CD8-positive, alpha-beta memory T cell (primary cell): Measurements from ENCODE around the gene NR6A1. TPM values are rescaled to one million over a fixed set of nuclear protein-coding genes. Genes with fewer than 3 reads are reported as not detected.

Experiments used
- CTCF ChIA-PET: fragments of 350-600 bp; sonication (Branson Sonifier 250); formaldehyde crosslinking; loops from one replicate; lab custom pipeline; 2021; ENCODE audit warnings: antibody characterized with exemption; lab: Charles Lee
- POLR2A ChIA-PET: fragments of 350-600 bp; sonication (Branson Sonifier 250); formaldehyde crosslinking; loops from one replicate; lab custom pipeline; 2021; ENCODE audit warnings: antibody characterized with exemption; lab: Charles Lee
- DNase-seq, 5 donors: peaks; one replicate each; pipeline versions ENCODE4 v3.0.0 to v3.0.0-alpha.2; 2020 to 2022; ENCODE audit warnings: mixed read lengths in 1 of 5
- H3K27ac ChIP-seq: one replicate; pipeline ENCODE4 v1.7.0; 2013; ENCODE audit warnings: low read depth, mild to moderate bottlenecking, low read length, moderate library complexity
- H3K27me3 ChIP-seq: 2 replicates; pipeline ENCODE4 v1.7.0; 2013; ENCODE audit warnings: low read length, mild to moderate bottlenecking; ENCODE audit not compliant: insufficient read depth, poor library complexity, severe bottlenecking
- H3K36me3 ChIP-seq: 2 replicates; pipeline ENCODE4 v1.7.0; 2013; ENCODE audit warnings: mild to moderate bottlenecking, low read length, moderate library complexity; ENCODE audit not compliant: insufficient read depth
- H3K4me1 ChIP-seq: 2 replicates; pipeline ENCODE4 v1.7.0; 2013; ENCODE audit warnings: mild to moderate bottlenecking, low read length, moderate library complexity; ENCODE audit not compliant: insufficient read depth
- H3K4me3 ChIP-seq: 2 replicates; pipeline ENCODE4 v1.7.0; 2013; ENCODE audit warnings: mild to moderate bottlenecking, low read length
- H3K9me3 ChIP-seq: 2 replicates; pipeline ENCODE4 v1.7.0; 2013; ENCODE audit warnings: mild to moderate bottlenecking, low read length
- H3K27ac Mint-ChIP-seq, 8 donors: one replicate each; pipeline ENCODE4 v1.8.0; 2020 to 2021; ENCODE audit warnings: mixed read lengths in 8 of 8, mild to moderate bottlenecking in 6 of 8, inconsistent platforms in 3 of 8, moderate library complexity in 3 of 8
- H3K27me3 Mint-ChIP-seq, 2 donors: one replicate each; pipeline ENCODE4 v1.8.0; 2020 to 2021; ENCODE audit warnings: mixed read lengths in 2 of 2, mild to moderate bottlenecking in 1 of 2, moderate library complexity in 1 of 2
- H3K36me3 Mint-ChIP-seq, 3 donors: one replicate each; pipeline ENCODE4 v1.8.0; 2020 to 2021; ENCODE audit warnings: mixed read lengths in 3 of 3, inconsistent platforms in 1 of 3, mild to moderate bottlenecking in 1 of 3
- H3K4me1 Mint-ChIP-seq, 3 donors: one replicate each; pipeline ENCODE4 v1.8.0; 2020 to 2021; ENCODE audit warnings: mixed read lengths in 3 of 3, inconsistent platforms in 1 of 3, mild to moderate bottlenecking in 1 of 3
- H3K4me3 Mint-ChIP-seq, 7 donors: one replicate each; pipeline ENCODE4 v1.8.0; 2020 to 2021; ENCODE audit warnings: mixed read lengths in 7 of 7, mild to moderate bottlenecking in 6 of 7, moderate library complexity in 4 of 7, inconsistent platforms in 2 of 7
- H3K9me3 Mint-ChIP-seq, 5 donors: one replicate each; pipeline ENCODE4 v1.8.0; 2020 to 2022; ENCODE audit warnings: mixed read lengths in 5 of 5, mild to moderate bottlenecking in 3 of 5, moderate library complexity in 2 of 5, inconsistent platforms in 1 of 5
- polyA plus RNA-seq: library from polyadenylated mRNA; unstranded; fragments of 300-500 nt; fragmentation: Illumina TruSeq; gene quantifications from one replicate; pipeline ENCODE4 v1.2.3, GENCODE V29; 2021
- total RNA-seq, 2 experiments: library from RNA; stranded (reverse); gene quantifications; one replicate each; pipeline ENCODE4 v1.2.3, GENCODE V29; 2021

Gene NR6A1
- total and polyA plus RNA-seq, 3 experiments from 2014 or later, result 2.4 to 3.0 TPM; not detected in 1

DNA sequence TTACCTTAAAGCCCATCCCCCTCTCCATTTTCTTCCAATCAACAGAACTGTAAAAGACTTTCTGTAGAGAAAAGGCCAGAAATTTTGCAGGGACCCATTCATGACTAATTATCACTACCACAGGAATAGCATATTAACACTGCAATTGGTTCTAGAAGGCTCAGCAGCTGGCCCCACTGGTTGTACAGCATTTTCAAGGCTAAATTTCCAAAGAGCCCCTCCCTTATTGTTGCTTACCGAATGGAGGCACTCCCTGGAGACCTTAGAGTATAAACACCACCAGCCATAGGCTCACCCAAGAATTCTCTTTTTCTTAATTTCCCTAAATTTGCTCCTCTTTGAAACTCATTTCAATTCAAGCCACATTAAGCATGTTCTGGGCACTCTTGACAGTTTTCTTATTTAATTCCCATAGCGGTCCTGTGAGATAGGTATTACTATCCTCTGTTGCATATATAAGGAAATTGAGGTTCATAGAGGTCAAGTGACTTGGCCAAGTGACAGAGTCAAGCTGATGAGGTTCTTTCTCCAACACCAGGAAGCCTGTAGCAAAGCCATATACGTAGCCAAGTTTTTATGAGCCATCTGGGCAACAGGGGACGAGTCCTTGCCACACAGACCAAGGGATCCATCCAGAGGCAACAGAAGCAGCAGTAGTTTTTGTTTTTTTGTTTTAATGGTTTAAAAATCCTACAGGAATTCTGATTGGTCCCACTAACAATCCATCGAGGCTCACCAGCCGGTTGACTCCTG lies 180.0 kb downstream of the NR6A1 start:
- H3K4me1 Mint-ChIP-seq, result no peaks in the 10 kb centered on the region
- CTCF ChIA-PET, result no interaction called here
- no peaks in the 10 kb centered on the region for H3K9me3 Mint-ChIP-seq
- no peak for DNase-seq
- no peak overlapping the region for H3K27ac Mint-ChIP-seq
- Histone ChIP-seq H3K4me1 (no peaks in the 10 kb centered on the region), H3K27me3 (no peaks in the 10 kb centered on the region), H3K27ac (no peak overlapping the region), H3K4me3 (no peak overlapping the region), H3K9me3 (no peaks in the 10 kb centered on the region), H3K36me3 (no peaks in the 10 kb centered on the region)
- H3K27me3 Mint-ChIP-seq, result peaks cover 6 to 47% of the 10 kb centered on the region in 2 donors
- no peaks in the 10 kb centered on the region for H3K36me3 Mint-ChIP-seq
- H3K4me3 Mint-ChIP-seq, result no peak overlapping the region
- POLR2A ChIA-PET, result no interaction called here

DNA sequence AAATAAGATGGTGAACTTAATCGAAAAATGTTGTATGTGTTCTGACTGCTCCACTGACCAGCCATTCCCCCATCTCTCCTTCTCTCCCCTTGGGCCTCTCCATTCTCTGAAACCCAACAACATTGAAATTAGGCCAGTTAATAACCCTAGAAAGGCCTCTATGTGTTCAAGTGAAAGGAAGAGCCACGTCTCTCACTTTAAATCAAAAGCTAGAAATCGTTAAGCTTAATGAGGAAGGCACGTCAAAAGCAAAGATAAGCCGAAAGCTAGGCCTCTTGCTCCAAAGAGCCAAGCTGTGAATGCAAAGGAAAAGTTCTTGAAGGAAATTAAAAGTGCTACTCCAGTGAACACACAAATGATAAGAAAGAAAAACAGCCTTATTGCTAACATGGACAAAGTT lies 186.5 kb downstream of the NR6A1 start:
- Histone ChIP-seq H3K27ac (no peak overlapping the region), H3K9me3 (no peaks in the 10 kb centered on the region), H3K4me1 (no peaks in the 10 kb centered on the region), H3K27me3 (no peaks in the 10 kb centered on the region), H3K36me3 (no peaks in the 10 kb centered on the region), H3K4me3 (no peak overlapping the region)
- no peak for DNase-seq
- H3K27me3 Mint-ChIP-seq, result peaks cover 1 to 6% of the 10 kb centered on the region in 2 donors
- H3K9me3 Mint-ChIP-seq, result no peaks in the 10 kb centered on the region
- CTCF ChIA-PET, result no interaction called here
- no peaks in the 10 kb centered on the region for H3K36me3 Mint-ChIP-seq
- no peak overlapping the region for H3K27ac Mint-ChIP-seq
- H3K4me1 Mint-ChIP-seq, result no peaks in the 10 kb centered on the region
- POLR2A ChIA-PET, result no interaction called here
- H3K4me3 Mint-ChIP-seq, result no peak overlapping the region

DNA sequence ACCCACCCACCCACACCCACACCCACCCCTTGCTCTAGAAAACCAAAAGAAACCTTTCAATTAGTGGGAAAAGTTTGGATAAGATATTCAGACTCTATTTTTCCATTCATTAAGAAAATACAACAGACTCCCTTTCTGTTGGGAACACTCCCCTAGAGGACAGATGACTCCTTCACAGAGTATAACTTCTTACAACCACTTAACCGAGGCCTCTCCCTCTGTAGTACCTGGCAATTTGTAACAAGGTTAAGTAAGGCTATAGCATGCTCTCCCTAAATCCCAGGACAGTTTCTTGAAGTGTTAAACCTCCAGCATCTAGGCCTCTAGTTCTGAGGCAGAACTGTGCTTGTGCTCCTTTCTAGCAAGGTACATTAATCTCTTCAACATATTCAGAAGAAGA lies 188.0 kb downstream of the NR6A1 start:
- H3K4me1 ChIP-seq, result no peaks in the 10 kb centered on the region
- POLR2A ChIA-PET, result no interaction called here
- H3K4me3 Mint-ChIP-seq, result no peak overlapping the region

DNA sequence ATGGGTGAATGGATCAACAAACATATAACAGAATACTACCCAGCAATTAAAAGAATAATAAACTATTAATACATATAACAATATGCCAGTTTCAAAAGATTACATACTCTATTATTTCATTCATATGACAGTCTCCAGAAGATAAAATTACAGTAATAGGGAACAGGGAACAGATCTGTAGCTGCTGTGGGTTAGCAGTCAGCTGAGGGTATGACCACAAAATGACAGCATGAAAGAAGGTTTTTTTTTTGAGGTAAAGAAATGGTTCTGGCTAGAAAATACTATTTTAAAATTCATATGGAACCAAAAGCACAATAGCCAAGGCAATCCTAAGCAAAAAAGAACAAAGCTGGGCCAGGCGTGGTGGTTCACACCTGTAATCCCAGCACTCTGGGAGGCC lies 190.9 kb downstream of the NR6A1 start:
- H3K27ac Mint-ChIP-seq, result no peak overlapping the region
- H3K4me1 Mint-ChIP-seq, result no peaks in the 10 kb centered on the region
- ChIA-PET POLR2A (no interaction called here), CTCF (no interaction called here)
- DNase-seq, result no peak
- no peaks in the 10 kb centered on the region for H3K4me1 ChIP-seq
- H3K9me3 ChIP-seq, result no peaks in the 10 kb centered on the region
- no peaks in the 10 kb centered on the region for H3K36me3 Mint-ChIP-seq
- H3K4me3 Mint-ChIP-seq, result no peak overlapping the region
- no peaks in the 10 kb centered on the region for H3K36me3 ChIP-seq
- no peaks in the 10 kb centered on the region for H3K9me3 Mint-ChIP-seq
- H3K4me3 ChIP-seq, result no peak overlapping the region
- no peak overlapping the region for H3K27ac ChIP-seq
- no peaks in the 10 kb centered on the region for H3K27me3 ChIP-seq
- H3K27me3 Mint-ChIP-seq, result peaks cover 5 to 12% of the 10 kb centered on the region in 2 donors

More for the DNA sequence above, 188.0 kb downstream of the NR6A1 start:
- Histone ChIP-seq H3K36me3 (no peaks in the 10 kb centered on the region), H3K27ac (no peak overlapping the region), H3K27me3 (no peaks in the 10 kb centered on the region), H3K4me3 (no peak overlapping the region), H3K9me3 (no peaks in the 10 kb centered on the region)
- H3K27me3 Mint-ChIP-seq, result peaks cover 4 to 9% of the 10 kb centered on the region in 2 donors
- H3K4me1 Mint-ChIP-seq, result no peaks in the 10 kb centered on the region
- no peaks in the 10 kb centered on the region for H3K9me3 Mint-ChIP-seq
- CTCF ChIA-PET, result no interaction called here
- DNase-seq, result no peak
- no peaks in the 10 kb centered on the region for H3K36me3 Mint-ChIP-seq
- no peak overlapping the region for H3K27ac Mint-ChIP-seq

DNA sequence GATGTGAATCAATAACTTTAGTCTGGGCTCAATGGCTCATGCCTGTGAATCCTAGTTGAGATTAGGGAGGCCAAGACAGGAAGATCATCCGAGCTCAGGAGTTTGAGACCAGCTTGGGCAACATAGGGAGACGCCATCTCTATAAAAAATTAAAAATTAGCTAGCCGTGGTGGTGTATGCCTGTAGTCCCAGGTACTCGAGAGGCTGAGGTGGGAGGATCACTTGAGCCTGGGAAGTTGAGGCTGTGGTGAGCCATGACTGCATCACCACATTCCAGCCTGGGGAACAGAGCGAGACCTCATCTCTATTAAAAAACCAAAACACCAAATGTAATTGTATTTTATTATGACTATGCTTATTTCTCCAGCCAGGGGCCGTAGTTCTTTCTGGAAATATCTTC lies 194.4 kb downstream of the NR6A1 start:
- POLR2A ChIA-PET, result no interaction called here
- H3K9me3 Mint-ChIP-seq, result no peaks in the 10 kb centered on the region
- H3K27me3 Mint-ChIP-seq, result peaks cover 8 to 16% of the 10 kb centered on the region in 2 donors
- H3K36me3 Mint-ChIP-seq, result no peaks in the 10 kb centered on the region
- no peaks in the 10 kb centered on the region for H3K9me3 ChIP-seq
- no peak for DNase-seq
- H3K27ac Mint-ChIP-seq, result no peak overlapping the region
- no peaks in the 10 kb centered on the region for H3K4me1 ChIP-seq
- no peak overlapping the region for H3K4me3 ChIP-seq
- no peak overlapping the region for H3K27ac ChIP-seq
- H3K4me3 Mint-ChIP-seq, result no peak overlapping the region
- CTCF ChIA-PET, result no interaction called here
- H3K36me3 ChIP-seq, result no peaks in the 10 kb centered on the region
- no peaks in the 10 kb centered on the region for H3K27me3 ChIP-seq
- no peaks in the 10 kb centered on the region for H3K4me1 Mint-ChIP-seq

DNA sequence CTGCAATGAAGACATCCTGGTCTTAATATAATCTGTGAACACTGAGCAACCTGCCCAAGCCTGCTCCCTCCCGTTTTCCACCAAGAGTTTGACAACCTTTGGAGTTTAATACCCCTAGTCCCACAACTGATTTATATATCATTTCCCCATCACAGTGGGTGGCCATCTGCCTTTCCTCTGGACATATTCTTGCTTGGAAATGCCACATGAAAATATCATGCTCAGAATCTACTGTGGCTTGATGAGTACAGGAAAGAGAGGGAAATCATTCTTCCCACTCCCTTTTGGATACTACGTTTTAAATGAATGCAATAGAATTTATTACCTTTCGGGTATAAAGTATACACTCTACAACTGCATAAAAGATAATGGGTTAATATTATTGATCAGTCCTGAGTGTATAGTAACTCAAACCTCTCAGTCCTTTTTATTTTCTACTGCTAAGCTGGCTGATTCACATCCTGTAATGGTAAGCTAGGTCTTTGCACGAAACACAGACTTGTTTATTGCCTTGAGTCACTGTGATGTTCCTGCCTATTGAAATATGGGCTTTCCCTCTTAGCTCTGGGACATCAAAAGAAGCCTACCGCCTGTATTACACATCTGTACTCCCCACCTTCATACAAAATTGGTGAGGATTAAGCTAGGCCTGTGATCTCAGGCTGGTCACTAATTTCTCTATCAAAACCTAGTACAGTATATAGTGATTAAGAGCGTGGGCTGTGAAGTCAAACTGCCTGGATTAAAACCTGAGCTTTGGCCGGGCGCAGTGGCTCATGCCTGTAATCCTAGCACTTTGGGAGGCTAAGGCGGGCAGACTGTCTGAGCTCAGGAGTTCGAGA lies 196.4 kb downstream of the NR6A1 start:
- no peak overlapping the region for H3K27ac Mint-ChIP-seq
- H3K4me3 Mint-ChIP-seq, result no peak overlapping the region
- Histone ChIP-seq H3K4me3 (no peak overlapping the region), H3K27ac (no peak overlapping the region), H3K27me3 (no peaks in the 10 kb centered on the region), H3K4me1 (no peaks in the 10 kb centered on the region), H3K36me3 (no peaks in the 10 kb centered on the region), H3K9me3 (no peaks in the 10 kb centered on the region)
- no peaks in the 10 kb centered on the region for H3K36me3 Mint-ChIP-seq
- ChIA-PET POLR2A (no interaction called here), CTCF (no interaction called here)
- DNase-seq, result no peak
- no peaks in the 10 kb centered on the region for H3K9me3 Mint-ChIP-seq
- H3K4me1 Mint-ChIP-seq, result no peaks in the 10 kb centered on the region
- peaks cover 7 to 16% of the 10 kb centered on the region in 2 donors for H3K27me3 Mint-ChIP-seq

DNA sequence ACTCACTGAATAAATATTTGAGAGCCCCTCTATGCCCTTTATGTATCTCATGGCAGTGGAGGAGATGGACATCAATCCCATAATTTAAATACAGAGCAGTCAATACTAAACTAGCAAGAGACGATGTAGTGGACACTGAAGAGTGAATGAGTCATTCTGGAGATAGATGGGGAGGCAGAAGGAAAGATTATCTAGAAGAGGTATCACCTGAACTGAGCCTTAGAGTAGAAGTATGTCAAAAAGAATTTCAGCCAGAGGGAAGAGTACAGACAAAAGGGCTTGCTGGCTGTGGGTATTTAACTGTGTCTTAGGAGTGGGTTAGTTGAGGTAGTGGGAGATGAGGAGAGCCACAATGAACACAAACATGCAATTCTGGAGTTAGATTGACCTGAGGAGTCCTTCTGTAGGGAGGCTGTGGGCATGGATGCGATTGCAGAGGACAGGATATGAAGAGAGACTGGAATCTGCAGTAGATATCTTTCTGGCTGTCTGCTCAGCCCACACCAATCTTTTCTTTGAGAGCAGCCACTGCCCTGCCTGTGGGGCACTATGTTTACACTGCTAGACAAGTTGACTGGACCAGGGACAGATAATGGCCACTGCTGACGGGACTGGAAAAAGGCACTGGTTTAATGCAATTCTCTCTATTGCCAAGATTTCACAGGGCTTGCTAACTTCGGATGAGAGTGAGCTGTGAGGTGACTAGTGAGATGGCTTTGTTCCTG lies 200.0 kb downstream of the NR6A1 start:
- Histone ChIP-seq H3K27me3 (no peaks in the 10 kb centered on the region), H3K27ac (no peak overlapping the region), H3K4me3 (no peak overlapping the region), H3K9me3 (no peaks in the 10 kb centered on the region), H3K4me1 (no peaks in the 10 kb centered on the region), H3K36me3 (no peaks in the 10 kb centered on the region)
- Mint-ChIP-seq H3K4me1 (no peaks in the 10 kb centered on the region), H3K27me3 (peaks cover 5 to 8% of the 10 kb centered on the region in 2 donors), H3K36me3 (no peaks in the 10 kb centered on the region), H3K9me3 (no peaks in the 10 kb centered on the region), H3K4me3 (no peak overlapping the region), H3K27ac (no peak overlapping the region)
- POLR2A ChIA-PET, result interaction anchor here (0.7 to 0.8 kb wide), 2 partner anchors 36 to 38 kb away, joined by 3 to 5 read pairs; no protein-coding TSS in a partner anchor
- CTCF ChIA-PET, result no interaction called here
- no peak for DNase-seq

DNA sequence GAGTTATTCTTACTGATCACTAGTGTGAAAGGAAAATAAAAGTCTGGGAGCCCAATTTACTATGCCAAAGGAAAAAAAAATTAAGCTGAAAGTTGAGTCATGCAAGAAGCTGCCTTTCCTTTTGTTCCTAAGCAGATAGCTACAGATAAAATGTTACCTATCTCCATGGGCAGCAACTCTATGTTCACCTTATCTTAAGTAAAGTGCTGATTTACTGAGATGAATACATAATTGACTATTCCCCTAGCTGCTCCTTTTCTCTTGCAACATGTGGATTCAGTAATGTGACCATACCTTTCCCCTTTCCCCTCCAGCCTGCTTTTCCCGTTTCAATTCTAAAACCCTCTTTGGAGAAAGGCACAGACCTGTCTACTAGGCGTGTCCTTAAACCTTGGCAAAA lies 201.2 kb downstream of the NR6A1 start:
- peaks cover 5 to 11% of the 10 kb centered on the region in 2 donors for H3K27me3 Mint-ChIP-seq
- no peaks in the 10 kb centered on the region for H3K36me3 Mint-ChIP-seq
- H3K9me3 Mint-ChIP-seq, result no peaks in the 10 kb centered on the region
- no peak overlapping the region for H3K4me3 Mint-ChIP-seq
- H3K27ac Mint-ChIP-seq, result no peak overlapping the region
- DNase-seq, result no peak
- Histone ChIP-seq H3K4me3 (no peak overlapping the region), H3K27me3 (no peaks in the 10 kb centered on the region), H3K36me3 (no peaks in the 10 kb centered on the region), H3K27ac (no peak overlapping the region), H3K9me3 (no peaks in the 10 kb centered on the region), H3K4me1 (no peaks in the 10 kb centered on the region)
- CTCF ChIA-PET, result no interaction called here
- POLR2A ChIA-PET, result no interaction called here
- H3K4me1 Mint-ChIP-seq, result no peaks in the 10 kb centered on the region
